HCT116 (cell line): ENCODE data around the gene STEAP4. TPM values are rescaled to one million over a fixed set of nuclear protein-coding genes. Genes with fewer than 3 reads are reported as not detected.
A peak's percentile ranks its signal among the peaks of the same experiment; 100 is the strongest.

Experiments
- ATAC-seq: fragments of 200-7000 bp; cut with Tn5 transposase; 2 replicates; pipeline ENCODE4 v1.9.1; 2020; ENCODE audit warnings: mild to moderate bottlenecking, moderate library complexity
- BruUV-seq: library from RNA; stranded (reverse); fragments of 400-500 nt; replicated peaks from 2 replicates; lab custom pipeline; 2021; lab: Mats Ljungman, UMichigan
- CTCF ChIA-PET: fragments of 300-600 bp; sonication (Branson Sonifier 250); formaldehyde crosslinking; loops from one replicate; lab custom pipeline; 2021; ENCODE audit warnings: antibody characterized with exemption; lab: Charles Lee
- POLR2A ChIA-PET: fragments of 300-600, 350-600 bp; sonication (Branson Sonifier 250); formaldehyde crosslinking; loops from one replicate; lab custom pipeline; 2021; ENCODE audit warnings: antibody characterized with exemption; lab: Charles Lee
- RAD21 ChIA-PET, 2 experiments: fragments of 300-600 bp; sonication (Branson Sonifier 250); formaldehyde crosslinking; loops; one replicate each; lab custom pipeline; 2023; ENCODE audit warnings: low total read pairs in 2 of 2; ENCODE audit not compliant: uncharacterized antibody in 2 of 2, unreplicated experiment in 2 of 2, low non-redundant PET in 1 of 2; lab: Charles Lee
- DNase-seq: peaks from one replicate; pipeline ENCODE4 v3.0.0-alpha.2; 2010; ENCODE audit warnings: low read depth, low spot score
- H2AFZ ChIP-seq: fragments of 200-600 bp; shearing (Covaris generic), sonication (generic); 2 replicates; pipeline ENCODE4 v1.6.1; 2017; ENCODE audit warnings: low read depth, mixed run types, mixed read lengths, antibody characterized with exemption, low read length; ENCODE audit not compliant: poor library complexity, severe bottlenecking
- H3K27ac ChIP-seq: 2 replicates; pipeline ENCODE4 v1.5.1; 2012; ENCODE audit warnings: low read depth, low read length
- H3K27me3 ChIP-seq: fragments of 200-600 bp; sonication (generic); 2 replicates; pipeline ENCODE4 v1.6.1; 2016; ENCODE audit warnings: mixed run types, low read length, mixed read lengths; ENCODE audit not compliant: insufficient read depth
- H3K36me3 ChIP-seq, 2 experiments: fragments of 200-500 bp in 1 of 2; fragments of 200-600 bp in 1 of 2; sonication (Bioruptor generic) in 1 of 2; sonication (generic) in 1 of 2; 2 replicates each; pipeline versions ENCODE4 v1.5.1 to v1.6.1; 2014 to 2016; ENCODE audit warnings: low read length in 2 of 2, inconsistent platforms in 1 of 2, mixed read lengths in 1 of 2, mixed run types in 1 of 2; ENCODE audit not compliant: insufficient read depth in 2 of 2, control insufficient read depth in 1 of 2
- H3K4me1 ChIP-seq, 2 experiments: fragments of 200-600 bp in 1 of 2; sonication (generic) in 1 of 2; 2 replicates each; pipeline versions ENCODE4 v1.5.1 to v1.6.1; 2012 to 2017; ENCODE audit warnings: low read length in 2 of 2, inconsistent platforms in 1 of 2, mild to moderate bottlenecking in 1 of 2, mixed read lengths in 1 of 2, mixed run types in 1 of 2, moderate library complexity in 1 of 2; ENCODE audit not compliant: insufficient read depth in 2 of 2, control insufficient read depth in 1 of 2
- H3K4me2 ChIP-seq: fragments of 200-600 bp; sonication (generic); 2 replicates; pipeline ENCODE4 v1.6.1; 2017; ENCODE audit warnings: mixed run types, low read length, mixed read lengths
- H3K4me3 ChIP-seq, 2 experiments: fragments of 200-600 bp in 1 of 2; sonication (generic) in 1 of 2; replicated peaks in 1 of 2; 2 replicates each; pipeline ENCODE4 v1.5.1; 2011 to 2016; ENCODE audit warnings: low read length in 2 of 2, control low read depth in 1 of 2, low read depth in 1 of 2, mild to moderate bottlenecking in 1 of 2, mixed read lengths in 1 of 2, mixed run types in 1 of 2
- H3K79me2 ChIP-seq: fragments of 200-600 bp; sonication (generic); 2 replicates; pipeline ENCODE4 v1.6.1; 2017; ENCODE audit warnings: mild to moderate bottlenecking, mixed run types, low read length, moderate library complexity, mixed read lengths; ENCODE audit not compliant: insufficient read depth
- H3K9ac ChIP-seq: fragments of 200-600 bp; sonication (generic); 2 replicates; pipeline ENCODE4 v1.6.1; 2016; ENCODE audit warnings: low read length, mixed read lengths
- H3K9me2 ChIP-seq: fragments of 200-600 bp; sonication (generic), shearing (Covaris generic); 2 replicates; pipeline ENCODE4 v1.6.1; 2017; ENCODE audit warnings: mixed run types, mild to moderate bottlenecking, moderate library complexity; ENCODE audit not compliant: insufficient read depth
- H3K9me3 ChIP-seq, 2 experiments: fragments of 200-500 bp in 1 of 2; fragments of 200-600 bp in 1 of 2; sonication (Bioruptor generic) in 1 of 2; sonication (generic) in 1 of 2; 2 replicates each; pipeline ENCODE4 v1.6.1; 2014 to 2017; ENCODE audit warnings: low read length in 2 of 2, mixed read lengths in 2 of 2, inconsistent platforms in 1 of 2, low read depth in 1 of 2, mild to moderate bottlenecking in 1 of 2, mixed run types in 1 of 2, moderate library complexity in 1 of 2; ENCODE audit not compliant: control insufficient read depth in 1 of 2, insufficient read depth in 1 of 2
- H4K20me1 ChIP-seq: fragments of 200-600 bp; sonication (generic), shearing (Covaris generic); 2 replicates; pipeline ENCODE4 v1.6.1; 2017; ENCODE audit warnings: mixed run types, mild to moderate bottlenecking, moderate library complexity; ENCODE audit not compliant: insufficient read depth
- CBX3 ChIP-seq: IDR thresholded peaks from 2 replicates; pipeline ENCODE4 v1.6.1; 2012; ENCODE audit warnings: low read depth
- CEBPB ChIP-seq: IDR thresholded peaks from 2 replicates; pipeline ENCODE4 v1.6.1; 2012; ENCODE audit warnings: low read depth
- CTCF ChIP-seq, 3 experiments: fragments of 200-600 bp in 1 of 3; sonication (generic) in 1 of 3; IDR thresholded peaks in 2 of 3; conservative IDR thresholded peaks in 1 of 3; 2 replicates each; pipeline ENCODE4 v1.5.1; 2012 to 2017; ENCODE audit warnings: low read depth in 2 of 3, low read length in 2 of 3, antibody characterized with exemption in 1 of 3, borderline replicate concordance in 1 of 3, control low read depth in 1 of 3, mild to moderate bottlenecking in 1 of 3, mixed read lengths in 1 of 3, mixed run types in 1 of 3, moderate library complexity in 1 of 3; ENCODE audit not compliant: insufficient read depth in 1 of 3
- ELF1 ChIP-seq: IDR thresholded peaks from 2 replicates; pipeline ENCODE4 v1.6.1; 2012; ENCODE audit warnings: low read depth, borderline replicate concordance
- EZH2 ChIP-seq: fragments of 200-600 bp; sonication (generic); IDR thresholded peaks from 2 replicates; pipeline ENCODE4 v1.6.1; 2017; ENCODE audit warnings: antibody characterized with exemption, mixed run types
- EZH2phosphoT487 ChIP-seq: fragments of 200-600 bp; IDR thresholded peaks from 2 replicates; pipeline ENCODE4 v1.6.1; 2018; ENCODE audit warnings: antibody characterized with exemption, borderline replicate concordance
- FOSL1 ChIP-seq: IDR thresholded peaks from 2 replicates; pipeline ENCODE4 v1.6.1; 2012; ENCODE audit warnings: low read depth
- JUND ChIP-seq: IDR thresholded peaks from 2 replicates; pipeline ENCODE4 v1.6.1; 2012
- POLR2A ChIP-seq: IDR thresholded peaks from 2 replicates; pipeline ENCODE4 v1.7.0; 2011; ENCODE audit warnings: borderline replicate concordance; ENCODE audit not compliant: insufficient read depth, insufficient read length; ENCODE audit errors: extremely low read depth
- SP1 ChIP-seq: IDR thresholded peaks from 2 replicates; pipeline ENCODE4 v1.6.1; 2012; ENCODE audit warnings: low read depth
- SRF ChIP-seq: IDR thresholded peaks from 2 replicates; pipeline ENCODE4 v1.6.1; 2012; ENCODE audit warnings: low read depth
- ZFX ChIP-seq: fragments of 450-650 bp; IDR thresholded peaks from 2 replicates; pipeline ENCODE4 v1.6.1; 2017
- ZNF274 ChIP-seq: fragments of 200-500 bp; sonication (Bioruptor generic); IDR thresholded peaks from 2 replicates; pipeline ENCODE4 v1.6.1; 2014; ENCODE audit warnings: mild to moderate bottlenecking, low read depth, low read length, inconsistent platforms
- intact Hi-C: fragments of 100-400 bp; cut with micrococcal nuclease; formaldehyde crosslinking; loops from 2 replicates; pipeline ENCODE4 v1.10.0; 2022
- total RNA-seq: library from RNA; stranded (reverse); gene quantifications from one replicate; pipeline ENCODE4 v1.2.1, GENCODE V29; 2021; ENCODE audit not compliant: unreplicated experiment
- TF ChIP-seq, protein P1 (sequence below): IDR thresholded peaks from 2 replicates; pipeline ENCODE4 v1.6.1; 2012; ENCODE audit warnings: low read depth
- TF ChIP-seq, protein P2 (sequence below): IDR thresholded peaks from 2 replicates; pipeline ENCODE4 v1.6.1; 2012
- TF ChIP-seq, protein P3 (sequence below): IDR thresholded peaks from 2 replicates; pipeline ENCODE4 v1.6.1; 2012

Gene STEAP4
- total RNA-seq, 1 experiment from 2014 or later = 0.15 TPM

DNA sequence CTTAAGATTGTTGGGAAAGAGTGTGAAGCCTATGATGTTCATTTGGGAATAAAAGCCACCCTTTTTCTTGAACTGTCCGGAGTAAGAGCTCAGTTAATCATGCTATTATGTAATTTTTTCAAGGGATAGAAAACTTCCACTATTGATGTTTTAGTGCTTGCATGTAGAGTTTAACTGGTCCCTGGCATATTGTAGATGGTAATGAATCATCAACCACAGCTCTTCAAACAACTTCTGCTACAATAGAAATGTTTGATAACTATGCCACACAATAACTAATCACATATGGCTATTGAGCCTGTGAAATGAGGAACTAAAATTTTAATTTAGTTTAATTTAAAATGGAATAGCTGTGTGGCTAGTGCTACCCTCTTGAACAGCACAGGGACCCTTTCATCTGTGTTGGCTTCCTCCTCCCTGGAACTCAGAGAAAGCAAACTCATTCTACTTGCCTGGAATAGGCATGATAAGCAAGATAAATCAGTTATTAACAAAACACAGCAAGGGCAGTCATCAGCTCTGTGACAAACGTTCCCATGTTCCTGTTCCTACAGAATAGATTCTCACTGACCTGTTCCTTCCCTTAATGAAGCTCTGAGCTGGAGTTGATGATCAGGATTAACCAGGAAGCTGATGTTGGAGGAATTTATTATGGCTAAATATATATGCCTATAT is 82.0 kb downstream of the STEAP4 start:
- ChIA-PET POLR2A (no interaction called here), RAD21 (no interaction called here), CTCF (no interaction called here)
- intact Hi-C loops = no loop called here
- Histone ChIP-seq H3K9ac (no peak overlapping the region), H3K9me3 (no peaks in the 10 kb centered on the region), H4K20me1 (no peaks in the 10 kb centered on the region), H3K4me3 (no peak overlapping the region), H3K36me3 (no peaks in the 10 kb centered on the region), H3K27me3 (no peaks in the 10 kb centered on the region), H3K4me2 (peak overlapping the region; percentile 36), H3K27ac (no peak overlapping the region), H2AFZ (no peak overlapping the region), H3K9me2 (no peaks in the 10 kb centered on the region), H3K4me1 (peaks cover 22 to 50% of the 10 kb centered on the region in 2 experiments), H3K79me2 (no peaks in the 10 kb centered on the region)
- TF ChIP-seq, protein P1, sequence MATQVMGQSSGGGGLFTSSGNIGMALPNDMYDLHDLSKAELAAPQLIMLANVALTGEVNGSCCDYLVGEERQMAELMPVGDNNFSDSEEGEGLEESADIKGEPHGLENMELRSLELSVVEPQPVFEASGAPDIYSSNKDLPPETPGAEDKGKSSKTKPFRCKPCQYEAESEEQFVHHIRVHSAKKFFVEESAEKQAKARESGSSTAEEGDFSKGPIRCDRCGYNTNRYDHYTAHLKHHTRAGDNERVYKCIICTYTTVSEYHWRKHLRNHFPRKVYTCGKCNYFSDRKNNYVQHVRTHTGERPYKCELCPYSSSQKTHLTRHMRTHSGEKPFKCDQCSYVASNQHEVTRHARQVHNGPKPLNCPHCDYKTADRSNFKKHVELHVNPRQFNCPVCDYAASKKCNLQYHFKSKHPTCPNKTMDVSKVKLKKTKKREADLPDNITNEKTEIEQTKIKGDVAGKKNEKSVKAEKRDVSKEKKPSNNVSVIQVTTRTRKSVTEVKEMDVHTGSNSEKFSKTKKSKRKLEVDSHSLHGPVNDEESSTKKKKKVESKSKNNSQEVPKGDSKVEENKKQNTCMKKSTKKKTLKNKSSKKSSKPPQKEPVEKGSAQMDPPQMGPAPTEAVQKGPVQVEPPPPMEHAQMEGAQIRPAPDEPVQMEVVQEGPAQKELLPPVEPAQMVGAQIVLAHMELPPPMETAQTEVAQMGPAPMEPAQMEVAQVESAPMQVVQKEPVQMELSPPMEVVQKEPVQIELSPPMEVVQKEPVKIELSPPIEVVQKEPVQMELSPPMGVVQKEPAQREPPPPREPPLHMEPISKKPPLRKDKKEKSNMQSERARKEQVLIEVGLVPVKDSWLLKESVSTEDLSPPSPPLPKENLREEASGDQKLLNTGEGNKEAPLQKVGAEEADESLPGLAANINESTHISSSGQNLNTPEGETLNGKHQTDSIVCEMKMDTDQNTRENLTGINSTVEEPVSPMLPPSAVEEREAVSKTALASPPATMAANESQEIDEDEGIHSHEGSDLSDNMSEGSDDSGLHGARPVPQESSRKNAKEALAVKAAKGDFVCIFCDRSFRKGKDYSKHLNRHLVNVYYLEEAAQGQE = no peak
- peak; percentile 35; the same call in 1 of the 2 replicates for TF ChIP-seq FOSL1
- peak; percentile 44; the same call in 1 of the 2 replicates for TF ChIP-seq SP1
- TF ChIP-seq JUND = peak; percentile 22; the same call in 1 of the 2 replicates
- TF ChIP-seq CEBPB = peak; percentile 32; the same call in 1 of the 2 replicates
- ATAC-seq = no peak
- BruUV-seq = no TSS peak
- DNase-seq = no peak

DNA sequence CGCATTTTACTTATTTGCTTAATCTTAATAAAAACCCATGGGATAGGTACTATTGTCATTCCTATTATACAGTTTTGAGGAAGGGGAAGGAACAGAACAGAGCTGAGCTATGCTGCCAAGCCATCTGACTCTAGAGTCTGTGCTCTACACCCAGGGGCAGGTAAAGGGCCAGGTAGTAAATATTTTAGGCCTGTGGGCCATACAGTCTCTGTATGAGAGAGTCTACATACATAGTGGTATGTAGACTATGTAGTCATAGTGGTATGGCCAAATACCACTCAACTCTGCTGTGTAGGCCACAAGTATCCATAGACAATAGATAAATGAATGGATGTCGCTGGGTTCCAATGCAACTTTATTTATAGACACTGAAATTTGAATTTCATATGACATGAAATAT is 83.4 kb downstream of the STEAP4 start:
- Histone ChIP-seq H3K9me2 (no peaks in the 10 kb centered on the region), H4K20me1 (no peaks in the 10 kb centered on the region), H3K4me3 (no peak overlapping the region), H3K4me2 (no peak overlapping the region), H3K9ac (no peak overlapping the region), H3K79me2 (peaks cover 12% of the 10 kb centered on the region), H3K9me3 (no peaks in the 10 kb centered on the region), H2AFZ (no peak overlapping the region), H3K4me1 (peaks cover 26 to 58% of the 10 kb centered on the region in 2 experiments), H3K27me3 (no peaks in the 10 kb centered on the region), H3K36me3 (no peaks in the 10 kb centered on the region), H3K27ac (no peak overlapping the region)
- ATAC-seq (no peak), DNase-seq (no peak)
- intact Hi-C loops = no loop called here
- ChIA-PET RAD21 (no interaction called here), CTCF (no interaction called here), POLR2A (no interaction called here)
- BruUV-seq = no TSS peak
- TF ChIP-seq, protein P2, sequence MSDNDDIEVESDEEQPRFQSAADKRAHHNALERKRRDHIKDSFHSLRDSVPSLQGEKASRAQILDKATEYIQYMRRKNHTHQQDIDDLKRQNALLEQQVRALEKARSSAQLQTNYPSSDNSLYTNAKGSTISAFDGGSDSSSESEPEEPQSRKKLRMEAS = no peak
- TF ChIP-seq EZH2 = no peak
- TF ChIP-seq CBX3 = no peak
- no peak for TF ChIP-seq ELF1
- TF ChIP-seq CTCF (IDR thresholded peaks at IDR 0.05 in 2 of 3, conservative IDR thresholded peaks at IDR 0.05 in 1 of 3; ENCODE audit: borderline replicate concordance in 1 of 3, insufficient read depth in 1 of 3, low read depth in 2 of 3, low read length in 2 of 3) = no peak
- TF ChIP-seq SRF = no peak
- no peak for TF ChIP-seq JUND
- no peak for TF ChIP-seq EZH2phosphoT487
- no peak for TF ChIP-seq SP1
- TF ChIP-seq ZNF274 = no peak
- no peak for TF ChIP-seq FOSL1
- TF ChIP-seq ZFX = no peak
- TF ChIP-seq, protein P3, sequence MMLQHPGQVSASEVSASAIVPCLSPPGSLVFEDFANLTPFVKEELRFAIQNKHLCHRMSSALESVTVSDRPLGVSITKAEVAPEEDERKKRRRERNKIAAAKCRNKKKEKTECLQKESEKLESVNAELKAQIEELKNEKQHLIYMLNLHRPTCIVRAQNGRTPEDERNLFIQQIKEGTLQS = no peak
- no peak for TF ChIP-seq POLR2A
